ENCODE results near the gene ASB2.

ASB2 gene

DNA sequence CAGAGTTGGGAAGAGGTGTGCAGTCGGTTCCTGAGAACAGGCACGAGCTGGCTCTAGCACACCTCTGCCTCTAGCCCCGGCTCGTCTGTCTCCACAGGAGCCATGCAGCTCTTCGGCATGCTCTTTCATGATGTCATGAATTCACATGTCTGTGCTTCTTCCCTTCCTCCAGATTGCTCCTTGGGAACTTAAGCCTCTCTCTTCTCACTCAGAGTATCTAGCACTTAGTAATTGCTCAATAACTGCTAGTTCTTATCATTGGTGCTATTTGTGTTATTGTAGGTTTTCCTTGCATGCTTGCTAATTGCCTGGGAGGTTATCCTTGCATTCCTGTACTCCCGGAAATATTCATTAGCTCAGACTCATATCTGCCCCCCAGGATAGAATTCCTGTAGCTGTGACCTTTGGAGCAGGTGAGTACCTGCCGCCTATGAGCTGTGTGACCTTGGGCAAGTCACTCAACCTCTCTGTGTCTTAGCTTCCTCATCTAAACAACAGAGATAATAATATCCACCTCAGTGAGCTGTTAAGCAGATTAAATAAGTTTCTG, 29.8 kb downstream of the ASB2 start:
- no peak for DNase-seq

DNA sequence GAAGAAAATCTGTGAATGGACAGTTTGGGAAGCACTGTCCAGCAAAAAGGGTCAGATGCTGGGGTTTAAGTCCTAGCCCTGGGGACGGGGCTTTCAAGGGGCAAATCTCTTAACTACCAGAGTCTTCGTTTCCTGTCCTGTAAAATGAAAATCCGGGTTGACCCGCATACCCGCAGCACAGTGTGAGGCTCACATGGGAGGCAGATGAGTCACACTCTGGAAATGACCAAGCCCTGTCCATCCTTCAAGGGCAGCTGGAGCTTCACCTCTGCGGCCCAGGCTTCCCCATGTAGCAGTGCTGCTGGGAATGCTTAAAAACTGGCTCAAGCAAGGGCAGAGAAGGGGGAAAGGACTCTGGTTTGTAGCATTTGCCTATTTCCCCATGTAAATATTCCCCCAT, 30.3 kb downstream of the ASB2 start:
- DNase-seq, result no peak

DNA sequence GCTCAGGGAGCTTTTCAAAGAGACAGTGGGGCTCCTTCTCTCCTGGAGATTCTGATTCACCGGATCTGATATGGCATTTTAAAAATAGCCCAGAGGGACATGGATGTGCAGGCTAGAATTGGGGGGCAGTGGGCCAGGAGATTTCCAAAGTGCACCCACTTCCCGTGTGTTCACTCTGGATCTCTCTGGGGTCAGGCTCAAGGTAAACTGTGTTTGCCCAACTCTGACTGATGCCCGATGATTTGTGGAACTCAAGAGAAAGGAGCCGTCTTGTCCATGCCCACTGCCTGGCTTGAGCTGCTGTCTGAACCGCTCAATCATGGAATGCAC, 31.3 kb downstream of the ASB2 start:
- no peak for DNase-seq

GRCh38 chr14:93944348-93945069, 31.9 kb downstream of the ASB2 start:
- no peak for DNase-seq

GRCh38 chr14:93943930-93944329, 32.4 kb downstream of the ASB2 start:
- no peak for DNase-seq

DNA sequence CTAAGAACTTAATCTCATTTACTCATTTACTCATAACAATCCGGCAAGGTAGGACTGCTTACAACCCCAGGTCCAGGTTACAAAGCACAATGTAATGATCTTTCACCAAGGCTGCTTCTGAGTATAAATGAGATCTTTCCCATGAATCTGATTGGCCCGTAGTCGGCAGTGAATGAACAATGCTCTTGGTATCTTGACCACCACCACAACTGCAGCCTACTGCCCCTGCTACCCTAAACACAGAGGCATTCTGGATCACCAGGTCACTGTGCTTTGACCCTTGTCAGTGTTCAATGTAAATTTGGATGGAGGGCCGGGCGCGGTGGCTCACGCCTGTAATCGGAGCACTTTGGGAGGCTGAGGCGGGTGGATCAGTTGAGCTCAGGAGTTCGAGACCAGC, 33.3 kb downstream of the ASB2 start:
- no peak for DNase-seq

DNA sequence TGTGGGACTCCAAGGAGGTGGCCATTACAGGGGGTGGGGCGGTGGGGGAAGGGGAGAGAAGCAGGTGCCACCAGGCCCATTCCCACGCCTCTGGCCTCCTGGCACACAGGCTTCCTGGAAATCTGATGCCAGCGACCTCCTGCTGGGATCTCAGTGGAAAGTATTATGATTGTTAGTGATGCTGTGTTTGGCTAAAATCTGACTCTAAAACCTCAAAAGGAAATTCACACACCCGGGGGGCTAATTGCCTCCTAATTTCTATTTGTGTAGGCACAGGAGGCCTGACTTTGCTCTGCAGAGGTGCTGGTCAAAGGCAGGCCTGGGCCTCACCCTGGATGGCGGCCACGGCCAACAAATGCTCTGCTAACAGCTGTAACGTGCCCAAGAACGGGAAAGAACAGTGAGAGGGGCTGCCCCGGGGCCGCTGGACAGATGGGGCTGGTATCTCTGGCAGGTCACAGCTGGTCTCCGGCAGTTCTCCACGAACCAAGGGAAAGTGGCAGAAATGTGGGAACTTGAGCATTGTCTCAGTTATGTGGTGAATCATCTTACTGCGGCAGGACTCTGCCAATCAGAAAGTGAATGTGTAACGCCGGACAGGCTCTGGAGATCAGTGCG, 35.0 kb downstream of the ASB2 start:
- DNase-seq, result no peak

DNA sequence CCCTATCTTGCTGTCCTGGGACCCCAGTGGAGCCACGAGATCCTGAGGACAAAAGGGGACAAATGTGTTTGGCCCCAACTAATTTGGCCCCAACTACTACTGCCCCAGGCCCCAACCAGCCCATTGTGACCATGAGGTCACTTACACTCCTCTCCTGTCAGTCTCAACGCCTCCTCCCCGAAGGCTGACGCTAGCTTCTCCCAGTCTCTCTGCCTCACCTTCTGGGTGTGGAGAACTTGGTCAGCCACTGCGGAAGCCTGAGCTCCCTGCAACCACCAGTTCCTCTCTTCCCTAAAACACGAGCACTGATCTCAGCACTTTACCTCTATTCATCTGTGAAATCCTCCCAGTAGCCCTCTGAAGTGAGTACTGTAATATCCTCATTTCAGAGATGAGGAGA, 35.9 kb downstream of the ASB2 start:
- DNase-seq, result no peak

- DNase-seq, result peak; percentile 74 to 87 (median 84)
These were observed 36.8 kb downstream of the ASB2 start for GRCh38 chr14:93939304-93940229.

GRCh38 chr14:93938751-93939303, 37.5 kb downstream of the ASB2 start:
- DNase-seq, result no peak

- DNase-seq, result no peak
These were observed 38.9 kb downstream of the ASB2 start for GRCh38 chr14:93937519-93937918.

- DNase-seq, result no peak
These were observed 39.4 kb downstream of the ASB2 start for GRCh38 chr14:93936926-93937325.

- DNase-seq, result no peak
These were observed 40.1 kb downstream of the ASB2 start for GRCh38 chr14:93936245-93936644.

DNA sequence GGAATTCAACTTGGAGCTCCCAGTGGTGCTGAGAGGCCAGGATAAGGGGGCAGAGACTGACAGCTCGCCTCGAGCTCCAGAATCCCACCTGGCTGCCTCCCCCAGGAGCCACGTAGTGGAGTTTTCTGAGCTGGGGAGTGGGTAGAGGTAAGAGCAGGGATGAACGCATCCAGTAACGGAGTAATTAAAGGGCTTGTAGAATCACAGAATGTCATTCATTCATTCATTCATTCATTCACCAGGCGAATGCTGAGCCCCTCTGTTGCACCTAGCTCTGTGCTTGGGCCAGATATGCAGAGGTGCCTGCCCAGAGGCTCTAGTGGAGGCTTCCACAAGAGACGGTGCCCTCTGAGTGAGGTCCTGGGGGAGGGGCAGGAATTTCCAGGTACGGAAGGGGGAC, 41.2 kb downstream of the ASB2 start:
- no peak for DNase-seq

DNA sequence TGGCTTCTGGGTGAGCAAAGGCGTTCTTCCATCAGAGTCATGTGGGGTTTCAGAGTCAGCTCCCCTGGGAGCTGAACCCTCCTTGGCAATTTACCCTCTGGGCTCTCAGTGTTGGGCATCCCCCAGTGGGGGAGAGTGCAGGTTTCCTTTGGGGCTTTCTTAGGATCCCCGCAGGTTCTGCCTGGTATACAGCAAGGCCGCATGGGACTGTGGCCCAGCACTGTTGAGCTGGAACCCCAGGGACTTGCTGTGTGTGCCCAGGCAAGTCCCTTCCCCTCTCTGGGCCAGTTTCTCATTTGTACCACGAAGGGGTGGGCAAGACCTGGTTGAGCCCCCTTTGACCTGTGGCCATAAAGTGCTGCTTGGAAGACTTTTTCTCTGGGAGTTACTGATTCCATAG, 43.7 kb downstream of the ASB2 start:
- DNase-seq, result no peak

DNA sequence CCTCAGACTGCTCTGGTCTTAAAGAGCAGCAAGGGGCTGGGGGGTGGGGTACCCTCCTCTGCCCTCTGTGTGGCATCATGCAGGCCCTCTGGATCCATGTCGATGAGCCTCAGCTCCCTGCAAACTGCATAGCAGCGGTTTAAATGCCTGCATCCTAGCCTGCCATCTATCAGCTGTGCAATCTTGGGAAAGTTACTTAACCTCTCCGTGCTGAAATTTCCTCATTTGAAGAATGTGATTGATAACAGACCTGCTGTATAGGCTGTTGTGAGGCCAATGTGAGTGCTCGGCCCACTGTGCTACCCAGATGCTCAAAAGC, 45.4 kb downstream of the ASB2 start:
- no peak for DNase-seq

GRCh38 chr14:93930296-93930988, 45.9 kb downstream of the ASB2 start:
- no peak for DNase-seq

DNA sequence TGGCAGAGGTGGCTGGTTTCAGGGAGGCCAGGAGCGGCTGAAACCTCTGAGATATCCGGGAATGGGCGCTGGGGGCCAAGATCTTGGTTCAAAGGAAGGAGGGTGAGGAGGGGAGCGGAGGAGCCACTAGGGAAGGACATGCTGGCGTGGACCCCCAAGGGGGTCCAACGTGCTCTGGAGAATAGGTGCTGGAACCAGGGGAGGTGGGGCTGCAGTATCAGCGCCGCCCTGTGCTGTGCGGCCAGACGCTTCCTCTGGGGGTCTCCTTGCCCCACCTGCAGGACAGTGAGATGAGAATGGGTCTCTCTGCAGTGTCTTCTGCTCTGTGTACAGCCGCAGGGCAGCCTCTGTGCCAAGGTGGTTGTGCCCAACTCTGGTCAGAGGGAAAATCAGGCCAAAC, 46.7 kb downstream of the ASB2 start:
- DNase-seq, result no peak

DNA sequence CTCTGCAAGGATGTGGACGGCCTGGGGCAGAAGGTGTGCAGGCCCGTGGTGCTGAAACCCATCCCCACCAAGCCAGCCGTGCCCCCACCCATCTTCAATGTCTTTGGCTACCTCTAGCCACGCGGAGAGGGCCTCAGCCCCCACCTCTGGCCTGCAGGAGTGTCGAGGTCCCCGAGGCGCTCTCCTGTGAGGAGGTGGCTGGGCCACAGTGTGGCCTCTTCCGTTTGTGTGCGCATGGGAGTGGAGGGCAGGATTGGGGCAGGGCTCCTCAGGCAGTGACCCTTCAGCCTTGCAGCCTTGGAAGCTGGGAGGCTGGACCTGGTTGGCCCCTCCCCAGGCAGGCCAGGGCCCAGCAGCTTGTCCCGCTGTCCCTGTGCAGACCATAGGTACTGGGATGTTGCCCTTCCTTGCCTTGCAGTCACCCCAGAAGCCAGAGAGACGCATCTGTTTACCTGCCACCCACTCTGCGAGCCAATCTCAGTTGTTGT, 47.3 kb downstream of the ASB2 start:
- no peak for DNase-seq

- DNase-seq, result no peak
These were observed 48.0 kb downstream of the ASB2 start for GRCh38 chr14:93928184-93929047.

GRCh38 chr14:93927800-93928145, 48.6 kb downstream of the ASB2 start:
- no peak for DNase-seq

Data from T-helper 1 cell (primary cell).